GM12801 (cell line): ENCODE data around the gene SERPINA3.

Experiments
- CTCF ChIP-seq: IDR thresholded peaks from one replicate; pipeline ENCODE4 v1.5.1; 2011; ENCODE audit warnings: control low read depth; ENCODE audit not compliant: insufficient read length; ENCODE audit errors: extremely low read depth

SERPINA3 gene

GRCh38 chr14:94631050-94631449, 18.9 kb downstream of the SERPINA3 start:
- no peak for TF ChIP-seq CTCF

DNA sequence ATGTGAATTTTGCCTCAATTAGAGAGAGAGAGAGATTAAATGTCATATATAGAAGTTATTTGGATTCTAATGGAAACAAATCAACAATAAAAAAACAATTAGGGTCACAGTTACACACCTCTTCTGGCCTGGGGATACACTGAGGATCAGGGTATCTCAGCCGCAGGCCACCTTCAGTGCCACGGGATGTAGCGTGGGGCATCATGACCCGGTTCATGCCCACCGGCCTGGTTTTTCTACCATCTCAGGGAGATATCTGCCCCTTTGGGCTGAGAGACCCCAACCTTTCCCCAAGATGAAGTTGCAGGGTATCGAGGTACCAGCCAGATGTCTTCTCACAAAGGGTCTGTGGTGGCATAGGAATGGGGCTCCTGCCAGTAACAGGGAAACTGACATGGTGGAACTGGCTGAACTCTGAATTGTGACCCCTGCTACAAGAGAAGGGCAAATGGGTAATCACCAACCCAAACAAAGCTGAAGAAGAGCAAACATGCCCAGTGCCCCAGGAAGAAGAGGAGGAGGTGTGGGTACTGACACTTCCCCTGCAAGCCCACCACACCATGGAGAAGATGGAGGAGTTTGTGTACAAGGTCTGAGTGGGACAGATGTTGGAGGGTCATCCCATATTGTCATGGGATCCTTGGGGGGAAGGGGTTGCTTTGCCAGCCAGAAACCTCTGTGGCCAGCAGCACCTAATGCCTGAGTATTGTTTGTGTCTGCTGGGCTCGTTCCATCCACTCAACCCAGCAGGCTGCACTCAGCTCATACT, 19.5 kb downstream of the SERPINA3 start:
- TF ChIP-seq CTCF, result no peak

DNA sequence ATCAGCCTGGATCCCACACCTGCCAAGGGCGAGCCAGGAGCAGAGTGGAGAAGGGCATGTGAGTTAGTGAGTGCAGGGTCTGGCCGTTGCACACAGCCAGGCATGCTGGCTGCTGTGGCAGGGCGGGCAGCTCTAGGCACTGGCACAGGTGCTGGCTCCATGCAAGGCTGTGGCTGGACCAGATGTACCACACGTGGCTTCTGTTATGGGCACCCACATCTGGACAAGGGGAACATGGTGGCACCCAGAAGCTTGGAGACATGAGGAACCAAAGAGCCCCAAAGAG, 20.1 kb downstream of the SERPINA3 start:
- TF ChIP-seq CTCF, result no peak

DNA sequence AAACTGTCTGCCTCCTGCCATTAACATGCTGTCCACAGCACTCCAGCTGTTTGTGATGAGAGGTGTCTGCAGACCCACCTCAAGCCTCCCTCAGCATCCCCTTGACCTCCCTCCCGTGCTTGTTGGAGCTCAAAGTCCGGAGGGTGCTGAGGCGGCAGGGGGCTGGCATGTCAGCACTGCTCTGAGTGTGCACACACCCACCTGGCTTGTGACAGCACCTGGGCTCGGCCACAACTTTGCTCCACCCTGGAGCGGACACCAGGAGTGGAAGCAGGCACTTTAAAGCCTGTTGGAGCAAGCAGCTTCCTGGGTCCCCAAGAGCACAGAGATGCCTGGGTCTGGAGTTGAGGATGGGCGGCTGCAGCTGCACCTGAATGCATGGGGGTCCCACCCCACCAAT, 20.9 kb downstream of the SERPINA3 start:
- no peak for TF ChIP-seq CTCF

- no peak for TF ChIP-seq CTCF
Observed at GRCh38 chr14:94635154-94635553, 23.0 kb downstream of the SERPINA3 start.

- no peak for TF ChIP-seq CTCF
Observed at GRCh38 chr14:94636744-94637412, 24.7 kb downstream of the SERPINA3 start.

DNA sequence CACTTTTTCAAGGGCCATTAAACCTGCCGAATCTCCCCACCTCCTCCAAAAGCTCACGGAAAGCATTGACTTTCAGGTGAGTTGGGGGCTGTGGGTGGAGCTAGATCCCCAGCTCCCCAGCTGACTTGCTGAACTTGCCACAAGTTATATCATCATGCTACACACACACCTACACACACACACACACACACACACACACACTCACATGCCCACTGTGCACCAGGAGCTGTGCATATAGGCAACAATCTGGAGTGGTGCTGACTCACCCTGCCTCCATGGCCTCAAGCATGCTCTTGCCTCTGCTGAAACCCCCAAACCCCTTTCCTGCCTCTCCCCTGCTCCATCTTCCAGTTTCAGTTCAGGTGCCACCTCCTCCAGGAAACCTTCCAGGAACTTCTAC, 26.1 kb downstream of the SERPINA3 start:
- TF ChIP-seq CTCF, result no peak
